Activated CD4-positive, alpha-beta T cell treated with anti-CD3 and anti-CD28 coated beads, Interleukin-2, Interleukin-6, amounts not matched to agents 100 ng/mL and 50 ng/mL, durations not matched to agents 16 hours and 8 hours (primary cell): ENCODE measurements around the gene PANK1.

Experiments used
- DNase-seq: peaks from one replicate; pipeline ENCODE4 v3.0.0-alpha.2; 2020

The PANK1 gene

GRCh38 chr10:89644967-89645741 is at the start of gene PANK1:
Gene PANK1, minus strand, starts transcription at chr10:89645242. Its CDS starts 351 bp downstream, at chr10:89644891.
- DNase-seq: peak; percentile 83

- no peak for DNase-seq
Observed at GRCh38 chr10:89693176-89693575, 48.1 kb upstream of the PANK1 start.

- no peak for DNase-seq
Observed at GRCh38 chr10:89692416-89692815, 47.4 kb upstream of the PANK1 start.

- DNase-seq: no peak
Observed at GRCh38 chr10:89690027-89690426, 45.0 kb upstream of the PANK1 start.

- DNase-seq: no peak
Observed at GRCh38 chr10:89685936-89686335, 40.9 kb upstream of the PANK1 start.

- no peak for DNase-seq
Observed at GRCh38 chr10:89684604-89685003, 39.6 kb upstream of the PANK1 start.

DNA sequence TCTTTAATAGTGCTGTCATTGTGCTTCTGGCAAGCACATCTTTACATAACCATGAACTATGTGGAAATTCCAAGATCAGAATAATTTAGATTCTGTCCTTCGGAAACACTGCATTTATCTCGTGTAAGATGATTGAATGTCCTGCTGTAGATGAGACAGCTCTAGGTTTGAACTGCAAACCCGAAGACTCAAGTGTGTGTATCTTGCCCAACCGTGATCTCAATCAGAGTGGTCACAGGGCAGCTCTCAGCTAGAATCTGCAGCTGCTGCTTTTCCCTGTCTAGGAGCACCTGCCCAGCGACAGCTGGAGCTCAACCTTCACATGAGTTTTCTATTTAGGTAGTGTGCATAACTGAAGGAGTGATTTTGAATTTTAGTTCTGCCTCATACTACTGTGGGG is 38.8 kb upstream of the PANK1 start:
- no peak for DNase-seq

- no peak for DNase-seq
Observed at GRCh38 chr10:89679986-89680385, 34.9 kb upstream of the PANK1 start.

DNA sequence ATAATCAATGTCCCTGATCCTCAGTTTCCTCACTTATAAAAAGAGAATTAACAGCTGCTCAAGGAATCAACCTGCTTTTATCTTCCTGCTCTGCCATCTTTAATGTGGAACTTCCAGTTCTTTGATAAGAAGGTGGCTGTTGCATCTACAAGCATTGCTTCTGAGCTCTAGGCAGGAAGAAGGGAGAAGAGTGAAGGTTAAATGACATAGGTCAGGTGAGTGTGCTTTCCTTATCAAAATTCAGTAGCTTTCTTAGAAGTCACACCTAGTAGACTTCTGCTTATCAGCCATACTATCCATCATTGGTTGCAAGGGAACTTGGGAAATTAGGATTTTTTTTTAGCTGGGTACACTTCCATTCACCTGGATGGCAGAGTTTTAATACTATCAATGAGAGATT is 32.3 kb upstream of the PANK1 start:
- DNase-seq: no peak

DNA sequence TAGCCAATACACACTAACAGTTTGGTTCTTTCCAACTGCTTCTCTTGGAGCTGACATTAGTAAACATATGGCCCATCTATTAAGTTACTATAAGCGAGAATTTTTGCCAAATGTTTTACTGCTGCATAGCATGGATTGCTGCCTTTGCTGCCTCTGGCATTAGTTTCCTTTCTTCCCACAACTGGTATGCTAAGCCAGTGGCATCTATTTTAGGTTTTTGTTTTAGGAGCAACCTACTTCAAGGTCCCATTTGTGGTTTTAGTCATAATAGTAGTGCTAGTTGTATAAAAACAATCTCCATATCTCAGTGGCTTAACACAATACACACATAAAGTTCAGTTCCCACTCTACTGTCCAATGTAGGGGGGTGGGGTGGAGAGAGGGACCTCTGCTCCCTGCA is 25.9 kb upstream of the PANK1 start:
- no peak for DNase-seq

- no peak for DNase-seq
Observed at GRCh38 chr10:89669985-89670384, 24.9 kb upstream of the PANK1 start.

- DNase-seq: no peak
Observed at GRCh38 chr10:89668386-89669071, 23.5 kb upstream of the PANK1 start.

DNA sequence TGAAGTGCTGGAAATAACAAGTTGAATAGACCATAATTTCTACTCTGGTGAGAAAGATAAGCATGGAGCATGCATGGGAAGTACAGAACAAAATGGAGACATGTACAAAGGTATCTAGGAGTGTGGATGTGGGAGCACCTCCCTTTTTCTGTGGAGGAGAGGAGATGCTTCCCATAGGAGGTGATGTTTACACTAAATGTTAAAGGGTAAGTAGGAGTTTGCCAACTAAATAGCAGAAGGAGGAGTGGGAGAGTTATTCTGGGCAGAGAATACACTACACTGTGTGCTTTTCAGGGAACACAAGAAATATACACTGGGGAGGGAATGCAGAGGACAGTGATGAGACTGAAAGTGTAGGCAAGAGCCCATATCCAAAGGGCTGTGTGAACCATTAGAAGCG is 21.1 kb upstream of the PANK1 start:
- DNase-seq: no peak

DNA sequence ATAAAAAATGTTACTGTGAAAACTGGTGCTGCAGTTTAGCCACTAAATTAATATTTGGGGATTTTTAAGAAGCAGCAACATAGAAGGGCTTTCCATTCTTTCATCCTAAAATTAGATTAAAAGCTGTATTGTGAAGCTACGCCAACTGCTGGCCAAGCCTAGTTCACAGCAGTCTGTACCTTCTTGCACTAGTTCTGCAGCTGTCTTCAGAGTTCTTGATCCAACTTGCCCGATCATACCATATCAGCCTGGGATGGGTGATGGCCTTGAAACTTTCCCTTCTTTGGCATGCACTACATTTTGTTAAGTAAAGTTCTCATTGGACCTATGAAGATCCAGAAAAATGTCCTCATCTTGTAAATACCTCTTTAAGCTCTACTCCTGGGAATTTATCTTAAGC is 20.3 kb upstream of the PANK1 start:
- no peak for DNase-seq

DNA sequence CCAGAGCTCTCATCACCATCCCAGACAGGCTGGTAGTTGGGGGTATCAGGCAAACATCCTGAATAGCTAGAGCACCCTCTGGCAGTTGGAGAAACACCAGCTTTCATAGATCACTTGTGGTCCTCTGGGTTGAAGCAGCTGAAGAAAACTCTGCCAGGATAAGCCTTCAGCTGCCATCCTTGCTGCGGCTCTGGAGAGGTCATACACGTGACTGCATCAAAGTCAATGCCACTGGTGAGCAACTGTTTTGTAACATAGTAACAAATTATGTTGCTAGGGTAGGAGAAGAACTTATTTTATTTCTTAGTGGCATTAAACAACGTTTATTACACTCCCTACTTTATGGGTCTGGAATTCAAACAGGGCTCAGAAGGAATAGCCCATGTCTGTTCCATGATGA is 19.2 kb upstream of the PANK1 start:
- no peak for DNase-seq

GRCh38 chr10:89663144-89663543 is 18.1 kb upstream of the PANK1 start:
- no peak for DNase-seq

- DNase-seq: no peak
Observed at GRCh38 chr10:89662596-89662995, 17.6 kb upstream of the PANK1 start.

- DNase-seq: no peak
Observed at GRCh38 chr10:89659143-89660131, 14.4 kb upstream of the PANK1 start.

DNA sequence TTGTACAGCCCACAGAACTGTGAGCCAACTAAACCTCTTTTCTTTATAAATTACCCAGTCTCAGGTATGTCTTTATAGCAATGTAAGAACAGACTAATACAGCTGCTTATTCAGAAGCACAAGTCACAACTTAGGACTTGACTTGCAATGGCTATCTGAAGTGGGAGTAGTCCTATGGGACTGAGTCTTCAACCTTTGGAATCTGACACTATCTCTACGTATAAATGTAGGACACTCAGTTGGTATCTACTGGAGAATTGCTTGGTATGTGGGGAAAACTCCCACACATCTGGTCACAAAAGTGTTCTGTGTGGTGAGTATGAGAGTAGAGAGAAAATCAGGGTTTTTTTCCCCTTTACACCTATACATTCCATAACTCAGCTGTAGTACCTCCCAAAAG is 12.3 kb upstream of the PANK1 start:
- no peak for DNase-seq

DNA sequence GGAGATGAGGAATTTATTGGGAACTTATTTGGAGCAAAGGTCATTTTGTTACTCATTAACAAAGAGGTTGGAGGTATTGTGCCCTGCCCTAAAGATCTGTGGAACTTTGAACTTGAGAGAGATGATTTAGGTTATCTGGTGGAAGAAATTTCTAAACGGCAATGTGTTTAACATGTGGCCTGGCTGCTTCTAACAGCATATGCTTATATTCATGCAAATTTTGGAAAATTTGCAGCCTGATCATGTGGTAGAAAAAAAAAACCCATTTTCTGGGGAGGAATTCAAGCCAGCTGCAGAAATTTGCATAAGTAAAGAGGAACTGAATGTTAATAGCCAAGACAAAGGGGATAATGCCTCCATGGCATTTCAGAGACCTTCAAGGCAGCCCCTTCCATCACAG is 10.7 kb upstream of the PANK1 start:
- DNase-seq: no peak

DNA sequence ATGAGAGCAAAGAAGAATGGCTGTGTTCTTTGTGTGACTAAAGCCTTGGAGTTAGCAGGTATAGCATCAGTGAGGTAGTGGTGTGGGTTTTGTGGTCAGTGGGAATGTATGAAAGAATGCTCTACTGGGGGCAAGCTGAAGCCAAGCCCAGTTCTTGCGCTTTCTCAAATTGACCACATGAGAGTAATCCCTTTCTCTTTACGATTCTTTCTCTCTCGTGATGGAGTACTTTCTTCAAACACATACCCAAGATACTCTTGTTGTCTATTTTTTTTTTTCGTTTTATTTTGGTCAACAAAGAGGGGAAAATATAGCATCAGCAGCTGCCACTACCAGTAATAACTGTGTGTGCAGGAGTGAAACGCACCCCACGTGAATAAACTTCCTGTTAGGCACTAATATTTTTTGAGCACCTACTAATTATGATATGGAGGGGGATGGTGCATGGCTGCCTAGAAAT is 8.4 kb upstream of the PANK1 start:
- no peak for DNase-seq

GRCh38 chr10:89652806-89653370 is 7.8 kb upstream of the PANK1 start:
- no peak for DNase-seq
